DOHH2 (cell line): ENCODE measurements around the gene PTH2.

Experiments
- H3F3A ChIP-seq: fragments of 200-600 bp; sonication (generic), shearing (Covaris generic); 2 replicates; pipeline ENCODE4 v1.6.0; 2016; ENCODE audit warnings: antibody characterized with exemption, mild to moderate bottlenecking; ENCODE audit not compliant: control insufficient read depth, insufficient read depth
- H3K27ac ChIP-seq: fragments of 200-600 bp; sonication (generic); 2 replicates; pipeline ENCODE4 v1.5.1; 2014; ENCODE audit warnings: low read depth, mild to moderate bottlenecking, low read length, moderate library complexity
- H3K27me3 ChIP-seq: fragments of 200-600 bp; sonication (generic); 2 replicates; pipeline ENCODE4 v1.6.1; 2014; ENCODE audit warnings: mild to moderate bottlenecking, low read length, mixed read lengths; ENCODE audit not compliant: control insufficient read depth
- H3K36me3 ChIP-seq: fragments of 200-600 bp; sonication (generic); 2 replicates; pipeline ENCODE4 v1.6.1; 2014; ENCODE audit warnings: mild to moderate bottlenecking, low read length, moderate library complexity, mixed read lengths; ENCODE audit not compliant: control insufficient read depth
- H3K4me1 ChIP-seq: fragments of 200-600 bp; sonication (generic); 2 replicates; pipeline ENCODE4 v1.6.1; 2014; ENCODE audit warnings: mild to moderate bottlenecking, low read length, mixed read lengths; ENCODE audit not compliant: control insufficient read depth
- H3K4me2 ChIP-seq: fragments of 200-600 bp; sonication (generic); 2 replicates; pipeline ENCODE4 v1.6.0; 2014; ENCODE audit warnings: mild to moderate bottlenecking, low read length, moderate library complexity
- H3K4me3 ChIP-seq: fragments of 200-600 bp; sonication (generic); 2 replicates; pipeline ENCODE4 v1.5.1; 2014; ENCODE audit warnings: mild to moderate bottlenecking, low read length, mixed read lengths
- H3K79me2 ChIP-seq: fragments of 200-600 bp; sonication (generic); 2 replicates; pipeline ENCODE4 v1.6.1; 2014; ENCODE audit warnings: mild to moderate bottlenecking, low read length, mixed read lengths; ENCODE audit not compliant: control insufficient read depth
- H3K9me2 ChIP-seq: fragments of 200-600 bp; sonication (generic); replicated peaks from 2 replicates; pipeline ENCODE4 v1.6.1; 2014; ENCODE audit warnings: mild to moderate bottlenecking, low read length, mixed read lengths; ENCODE audit not compliant: control insufficient read depth
- H3K9me3 ChIP-seq: fragments of 200-600 bp; sonication (generic); 2 replicates; pipeline ENCODE4 v1.6.1; 2014; ENCODE audit warnings: antibody characterized with exemption, low read length, mixed read lengths; ENCODE audit not compliant: control insufficient read depth, insufficient read depth
- H4K20me1 ChIP-seq: fragments of 200-600 bp; sonication (generic); 2 replicates; pipeline ENCODE4 v1.6.0; 2014; ENCODE audit warnings: low read depth, mild to moderate bottlenecking, antibody characterized with exemption, low read length, moderate library complexity; ENCODE audit not compliant: control insufficient read depth, insufficient read depth
- EZH2phosphoT487 ChIP-seq: fragments of 200-600 bp; sonication (generic); IDR thresholded peaks from 2 replicates; pipeline ENCODE4 v1.6.1; 2017; ENCODE audit warnings: borderline replicate concordance, mild to moderate bottlenecking, antibody characterized with exemption, low read length, moderate library complexity, mixed read lengths
- TF ChIP-seq, protein P1 (sequence below): fragments of 200-600 bp; sonication (generic); IDR thresholded peaks from one replicate; pipeline ENCODE4 v1.5.1; 2014; ENCODE audit warnings: antibody characterized with exemption, mild to moderate bottlenecking, low read depth, low read length; ENCODE audit not compliant: poor library complexity, severe bottlenecking

The PTH2 gene

DNA sequence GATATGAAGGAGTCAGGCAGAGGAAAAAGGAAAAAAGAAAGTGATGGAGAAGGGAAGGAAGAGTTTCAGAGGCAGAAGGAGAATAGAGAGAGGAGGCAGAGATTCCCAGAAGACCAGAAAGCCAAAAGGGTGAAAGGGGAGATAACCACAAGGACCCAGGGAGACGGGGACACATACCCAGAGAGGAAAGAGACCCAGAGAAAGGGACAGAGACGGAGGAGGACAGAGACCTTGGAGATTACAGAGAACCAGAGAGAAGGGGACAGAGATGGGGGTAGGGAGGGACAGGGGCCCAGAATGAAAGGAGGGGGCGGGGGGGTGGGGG is 1.4 kb downstream of the PTH2 start:
- Histone ChIP-seq H3K27me3 (peaks cover 63% of the 10 kb centered on the region), H3K9me2 (no peaks in the 10 kb centered on the region), H3K27ac (no peak overlapping the region), H3K9me3 (no peaks in the 10 kb centered on the region), H3K4me1 (peaks cover 52% of the 10 kb centered on the region), H3K4me3 (no peak overlapping the region), H3F3A (peaks cover 2% of the 10 kb centered on the region; the same call in 1 of the 2 replicates), H4K20me1 (no peaks in the 10 kb centered on the region), H3K36me3 (no peaks in the 10 kb centered on the region), H3K4me2 (no peak overlapping the region), H3K79me2 (no peaks in the 10 kb centered on the region)
- TF ChIP-seq, protein P1, sequence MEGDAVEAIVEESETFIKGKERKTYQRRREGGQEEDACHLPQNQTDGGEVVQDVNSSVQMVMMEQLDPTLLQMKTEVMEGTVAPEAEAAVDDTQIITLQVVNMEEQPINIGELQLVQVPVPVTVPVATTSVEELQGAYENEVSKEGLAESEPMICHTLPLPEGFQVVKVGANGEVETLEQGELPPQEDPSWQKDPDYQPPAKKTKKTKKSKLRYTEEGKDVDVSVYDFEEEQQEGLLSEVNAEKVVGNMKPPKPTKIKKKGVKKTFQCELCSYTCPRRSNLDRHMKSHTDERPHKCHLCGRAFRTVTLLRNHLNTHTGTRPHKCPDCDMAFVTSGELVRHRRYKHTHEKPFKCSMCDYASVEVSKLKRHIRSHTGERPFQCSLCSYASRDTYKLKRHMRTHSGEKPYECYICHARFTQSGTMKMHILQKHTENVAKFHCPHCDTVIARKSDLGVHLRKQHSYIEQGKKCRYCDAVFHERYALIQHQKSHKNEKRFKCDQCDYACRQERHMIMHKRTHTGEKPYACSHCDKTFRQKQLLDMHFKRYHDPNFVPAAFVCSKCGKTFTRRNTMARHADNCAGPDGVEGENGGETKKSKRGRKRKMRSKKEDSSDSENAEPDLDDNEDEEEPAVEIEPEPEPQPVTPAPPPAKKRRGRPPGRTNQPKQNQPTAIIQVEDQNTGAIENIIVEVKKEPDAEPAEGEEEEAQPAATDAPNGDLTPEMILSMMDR = no peak
- TF ChIP-seq EZH2phosphoT487 = no peak

DNA sequence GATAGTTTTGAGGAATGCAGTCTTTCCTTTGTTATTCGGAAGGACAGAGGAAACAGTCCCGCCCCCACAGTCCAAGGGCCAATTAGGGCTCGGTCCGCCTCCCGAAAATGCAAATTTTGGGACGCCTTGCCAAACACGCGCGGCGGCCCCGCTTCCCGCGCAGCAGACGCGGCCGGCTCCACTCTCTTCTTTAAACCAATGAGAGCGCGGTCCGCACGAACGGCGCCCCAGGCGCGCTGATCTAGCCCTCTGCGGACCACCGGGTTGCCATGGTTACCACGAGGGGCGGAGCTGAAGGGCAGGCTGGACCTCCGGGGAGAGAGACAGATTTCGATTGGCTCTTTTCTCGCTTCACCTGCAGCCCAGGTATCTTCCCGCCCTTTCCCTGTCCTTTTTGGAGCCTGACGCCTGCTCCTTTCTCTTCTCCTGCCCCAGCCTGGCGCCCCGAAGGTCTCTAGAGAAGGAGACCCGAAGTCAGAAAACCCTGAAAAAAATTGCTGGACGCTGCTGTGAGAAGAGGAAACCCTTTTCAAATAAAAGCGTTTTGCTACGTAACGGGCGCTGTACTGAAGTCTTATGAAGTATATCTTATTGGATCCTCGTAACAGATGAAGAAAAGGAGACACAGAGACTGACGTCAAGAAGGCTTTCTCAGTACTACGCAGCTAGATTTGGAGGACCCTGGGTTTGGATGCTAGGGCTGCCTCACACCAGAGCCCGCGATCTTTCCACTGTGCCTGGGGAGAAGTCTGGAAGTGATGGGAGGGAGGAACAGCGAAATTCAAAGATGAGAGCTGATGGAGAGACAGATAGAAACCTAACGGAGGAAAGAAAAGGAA is 2.0 kb downstream of the PTH2 start:
- peaks cover 57% of the 10 kb centered on the region for H3K27me3 ChIP-seq
- H3K4me1 ChIP-seq = peaks cover 52% of the 10 kb centered on the region

DNA sequence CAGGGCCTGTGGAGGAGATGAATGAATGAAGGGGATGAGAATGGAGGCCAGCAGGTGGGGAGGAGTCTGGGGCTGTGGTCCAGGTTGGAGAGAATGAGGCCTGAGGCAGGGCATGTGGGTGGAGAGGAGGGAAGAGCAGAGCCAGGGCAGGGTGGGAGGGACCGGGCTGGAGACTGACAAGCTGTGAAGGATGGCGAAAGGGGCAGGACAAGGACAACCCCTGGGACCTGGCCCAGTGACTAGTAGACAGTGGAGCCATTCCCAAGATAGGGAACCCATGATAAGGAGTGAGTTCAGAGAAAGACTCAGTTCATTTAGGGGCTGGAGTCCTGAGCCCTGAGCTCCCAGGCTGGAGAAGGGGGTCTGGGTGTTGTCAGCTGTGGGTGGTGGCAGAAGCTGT is 3.0 kb downstream of the PTH2 start:
- H3K4me3 ChIP-seq = no peak overlapping the region
- peaks cover 46% of the 10 kb centered on the region for H3K27me3 ChIP-seq
- no peak for TF ChIP-seq EZH2phosphoT487
- TF ChIP-seq, protein P1 = no peak
- no peaks in the 10 kb centered on the region for H3K9me2 ChIP-seq
- no peaks in the 10 kb centered on the region for H4K20me1 ChIP-seq
- no peaks in the 10 kb centered on the region for H3K79me2 ChIP-seq
- no peak overlapping the region for H3K27ac ChIP-seq
- peaks cover 52% of the 10 kb centered on the region for H3K4me1 ChIP-seq
- peaks cover 2% of the 10 kb centered on the region; the same call in 1 of the 2 replicates for H3F3A ChIP-seq
- no peaks in the 10 kb centered on the region for H3K9me3 ChIP-seq
- H3K36me3 ChIP-seq = no peaks in the 10 kb centered on the region
- H3K4me2 ChIP-seq = no peak overlapping the region

More for the DNA sequence above, 2.0 kb downstream of the PTH2 start:
- TF ChIP-seq, protein P1 = no peak
- no peak; the same call in 1 of the 2 replicates for TF ChIP-seq EZH2phosphoT487
- no peaks in the 10 kb centered on the region for H3K9me2 ChIP-seq
- H3K4me3 ChIP-seq = 0 out of 2 replicates have a peak overlapping the region, but pooled peaks have one; percentile 8
- no peaks in the 10 kb centered on the region for H3K9me3 ChIP-seq
- peak overlapping the region; percentile 39 for H3K4me2 ChIP-seq
- no peaks in the 10 kb centered on the region for H3K36me3 ChIP-seq
- H3F3A ChIP-seq = peaks cover 2% of the 10 kb centered on the region; the same call in 1 of the 2 replicates
- no peak overlapping the region for H3K27ac ChIP-seq
- H4K20me1 ChIP-seq = no peaks in the 10 kb centered on the region
- no peaks in the 10 kb centered on the region for H3K79me2 ChIP-seq
